Measurements from ENCODE around the gene NFIA.

The NFIA gene

GRCh38 chr1:61419657-61420056 is 337.3 kb downstream of the NFIA start:
- no peak for DNase-seq

DNA sequence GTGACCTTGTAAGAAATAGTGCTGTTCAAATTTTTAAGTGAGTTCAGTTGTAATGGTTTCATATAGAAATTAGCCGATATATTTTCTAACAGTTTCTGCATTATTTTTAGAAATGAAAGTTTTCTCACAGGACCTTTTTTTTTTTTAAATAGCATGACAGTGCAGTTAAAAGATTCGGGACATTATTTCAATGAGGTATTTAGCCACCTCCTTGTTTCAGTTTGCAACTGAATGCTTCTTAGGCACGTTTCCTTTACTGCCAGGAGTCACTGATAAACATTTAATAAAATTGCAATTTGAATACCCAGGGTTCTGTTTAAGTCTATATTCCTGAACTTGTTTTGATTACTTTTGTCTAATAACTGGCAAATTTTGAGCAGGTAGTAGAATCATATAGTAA is 337.9 kb downstream of the NFIA start:
- no peak for DNase-seq

DNA sequence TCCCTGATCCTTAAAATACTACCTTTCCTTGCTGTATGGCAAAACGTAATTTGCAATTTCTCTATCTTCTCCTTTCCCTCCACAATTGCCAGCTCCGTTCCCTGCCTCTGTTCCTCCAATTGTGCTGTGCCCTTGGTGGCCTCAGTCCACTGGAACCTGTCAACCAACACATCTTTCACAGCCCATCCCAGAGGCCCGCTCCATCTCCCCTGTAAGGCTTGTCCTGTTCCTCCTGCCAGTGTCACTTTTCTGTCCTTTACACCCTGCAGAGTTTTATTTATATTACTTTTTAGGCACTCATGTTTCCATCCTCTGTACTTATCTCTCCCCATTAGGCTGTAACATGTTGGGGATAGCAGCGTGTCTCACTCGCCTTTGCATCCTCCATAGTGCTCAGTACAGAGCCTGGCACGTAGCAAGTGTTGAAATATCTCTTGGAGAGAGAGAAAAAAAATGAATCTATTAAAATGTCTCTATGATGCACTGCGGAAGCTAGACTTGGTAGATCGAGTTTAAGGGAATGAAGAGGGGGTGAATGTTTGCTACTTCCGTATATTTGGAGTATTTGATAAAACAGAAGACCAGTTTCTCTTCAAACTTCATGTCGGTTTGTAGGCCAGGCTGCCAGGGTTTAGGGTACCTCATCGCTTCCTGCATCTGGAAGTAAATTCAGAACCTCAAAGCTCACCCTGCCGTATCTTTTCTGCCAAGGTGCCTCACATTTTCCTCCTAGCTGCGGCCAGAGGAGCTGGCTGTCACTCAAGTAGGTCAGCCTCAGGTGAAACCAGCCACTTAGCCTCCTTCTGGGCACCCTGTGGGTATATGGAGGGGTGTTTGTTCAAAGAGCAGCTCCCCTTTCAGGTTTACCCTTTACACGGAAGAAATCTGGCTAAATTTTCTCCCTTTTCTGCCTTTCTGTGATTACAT is 338.8 kb downstream of the NFIA start:
- DNase-seq = no peak

GRCh38 chr1:61423643-61424042 is 341.3 kb downstream of the NFIA start:
- DNase-seq = no peak

DNA sequence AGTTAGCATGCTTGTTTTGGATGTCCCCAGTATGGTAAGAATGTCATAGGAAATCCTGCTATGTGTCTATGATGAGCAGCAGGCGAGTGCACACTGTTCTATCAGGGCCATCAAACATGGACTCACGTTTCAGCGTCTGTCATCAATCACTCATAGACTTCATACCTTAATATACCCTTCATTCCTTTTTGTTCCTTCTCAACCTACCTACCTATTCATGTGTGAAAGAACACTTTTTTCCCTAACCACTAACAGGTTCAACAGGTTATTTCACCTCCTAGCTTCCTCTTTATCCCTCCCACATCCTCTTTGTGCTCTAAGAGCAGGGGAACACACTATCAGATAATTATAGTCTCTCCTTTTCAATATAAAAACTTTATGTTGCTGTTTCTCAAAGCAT is 342.0 kb downstream of the NFIA start:
- DNase-seq = no peak

DNA sequence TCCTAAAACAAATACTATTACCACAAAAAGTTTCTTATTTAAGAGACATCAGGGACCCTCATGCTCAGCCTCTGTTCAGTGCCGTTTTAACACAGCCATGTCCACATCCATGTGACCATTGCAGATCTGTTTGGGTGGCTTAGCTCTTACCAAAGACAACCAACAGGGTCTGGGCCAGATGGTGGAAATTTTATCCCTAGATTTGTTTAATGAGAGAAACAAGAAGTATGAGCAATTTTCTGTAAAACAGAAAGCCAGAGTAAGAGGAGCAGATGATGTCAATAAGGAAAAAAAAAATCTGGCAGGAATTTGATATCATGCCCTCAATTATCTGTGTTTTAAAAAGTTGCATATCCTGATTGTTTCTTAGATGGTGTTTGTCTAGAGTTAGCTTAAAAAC is 342.7 kb downstream of the NFIA start:
- DNase-seq = no peak

GRCh38 chr1:61426254-61426653 is 343.9 kb downstream of the NFIA start:
- DNase-seq = no peak

- no peak for DNase-seq
Measured at GRCh38 chr1:61426885-61427284, 344.5 kb downstream of the NFIA start.

GRCh38 chr1:61427510-61427909 is 345.1 kb downstream of the NFIA start:
- no peak for DNase-seq

DNA sequence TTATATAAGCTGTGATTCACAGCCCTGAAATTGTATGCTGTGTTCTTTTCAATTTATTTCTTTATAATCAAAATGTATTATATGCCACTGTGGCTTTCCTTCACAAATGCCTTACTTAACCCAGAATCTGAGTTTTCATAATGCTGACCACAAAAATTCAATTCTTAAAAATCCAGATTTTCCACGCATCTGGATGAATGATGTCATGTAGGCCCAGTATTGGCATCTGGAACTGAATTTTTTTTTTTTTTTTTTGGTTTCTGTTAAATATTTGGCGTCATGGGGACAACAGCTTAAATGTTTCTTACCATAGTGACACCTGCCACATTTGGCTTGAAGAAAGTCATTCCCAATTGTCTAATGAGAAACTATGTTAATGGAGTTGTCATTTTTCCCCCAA is 345.8 kb downstream of the NFIA start:
- no peak for DNase-seq

DNA sequence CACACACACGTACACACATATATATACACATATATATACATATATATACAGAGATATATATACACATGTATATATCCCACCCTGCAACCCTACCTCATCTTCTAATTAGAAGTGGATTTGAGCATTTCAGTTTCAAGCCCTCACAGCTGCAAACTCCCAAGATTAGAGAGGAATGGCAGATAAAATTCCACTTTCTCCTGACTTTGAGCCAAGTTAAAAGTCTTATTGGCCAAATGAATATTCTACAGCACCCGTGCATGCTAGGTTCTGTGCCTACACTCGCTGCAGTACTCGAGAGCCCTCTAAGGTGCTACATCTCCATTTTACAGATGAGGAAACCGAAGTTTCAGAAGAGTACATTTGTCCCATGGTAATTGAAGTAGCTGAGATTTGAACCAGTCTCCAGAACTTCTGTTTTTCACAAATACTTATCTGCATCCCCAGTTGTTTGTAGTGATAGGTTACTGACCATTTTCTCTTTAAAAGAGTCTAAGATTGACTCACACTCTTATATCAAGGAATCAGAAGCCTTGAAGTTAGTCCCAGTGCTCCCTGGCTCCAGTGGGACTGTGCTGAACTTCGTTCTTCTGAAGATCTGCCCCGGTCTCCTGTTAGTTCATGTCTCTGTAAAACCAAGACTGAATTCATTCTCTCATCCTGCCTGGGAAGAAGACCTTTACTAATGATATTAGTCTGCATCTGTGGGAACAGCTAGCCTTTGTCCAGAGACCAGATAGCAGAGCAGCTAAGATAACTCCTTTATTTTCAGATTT is 350.4 kb downstream of the NFIA start:
- DNase-seq = no peak

DNA sequence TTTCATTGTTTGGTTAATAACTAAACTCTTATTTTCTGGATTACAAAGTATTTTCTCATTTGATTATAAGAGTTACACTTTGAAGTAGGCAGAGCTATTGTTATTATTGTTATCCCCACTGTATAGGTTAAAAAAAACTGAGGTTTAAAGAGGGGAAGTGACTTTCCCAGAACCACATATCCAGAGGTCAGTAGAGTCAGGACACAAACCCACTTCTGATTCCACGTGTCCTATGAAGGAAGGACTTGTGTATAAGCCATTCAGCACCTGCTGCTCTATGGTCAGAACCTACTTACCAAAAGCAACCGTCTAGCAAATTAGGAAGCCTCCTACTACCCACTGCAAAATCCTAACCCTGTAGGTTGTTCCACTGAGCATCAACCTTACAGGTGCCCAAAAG is 351.3 kb downstream of the NFIA start:
- no peak for DNase-seq

GRCh38 chr1:61434276-61434675 is 351.9 kb downstream of the NFIA start:
- DNase-seq = no peak

DNA sequence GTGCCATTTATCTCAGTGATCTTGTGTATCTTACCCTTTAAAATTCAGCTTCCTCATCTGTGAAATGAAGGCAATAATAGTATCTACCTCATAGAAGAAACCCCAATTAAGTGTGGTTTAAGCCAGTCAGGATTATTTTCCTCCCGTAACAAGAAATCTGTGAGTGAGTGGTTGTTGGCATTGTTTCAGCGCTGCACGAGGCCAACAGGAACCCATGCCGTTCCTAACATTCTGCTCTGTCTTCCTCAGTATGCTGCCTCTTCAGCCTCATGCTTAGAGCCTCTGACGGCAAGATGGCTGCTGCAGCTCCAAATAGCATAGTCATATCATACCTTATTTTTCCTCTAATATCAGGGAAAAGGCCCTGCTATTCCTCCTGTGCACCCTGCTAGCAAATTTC is 352.9 kb downstream of the NFIA start:
- no peak for DNase-seq

DNA sequence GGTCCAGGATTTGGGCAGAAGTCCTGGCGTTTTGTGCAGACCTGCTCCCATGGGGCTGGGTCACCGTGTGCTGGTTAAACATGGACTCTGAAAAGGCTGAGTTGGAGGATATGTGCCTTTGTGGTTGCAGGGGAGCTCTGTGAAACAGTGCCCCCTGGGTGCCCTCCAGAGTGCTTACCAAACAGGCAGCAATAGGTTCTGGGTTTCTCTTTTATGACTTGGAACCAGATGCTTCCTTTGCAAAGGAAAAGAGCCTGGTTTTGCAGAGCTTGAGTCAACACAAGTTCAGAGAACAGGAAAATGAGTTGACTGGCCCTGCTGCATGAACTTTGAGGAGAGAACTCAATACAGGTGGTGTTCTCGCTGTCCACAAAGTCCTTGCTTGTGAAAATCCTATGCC is 353.7 kb downstream of the NFIA start:
- DNase-seq = no peak

GRCh38 chr1:61436491-61437120 is 354.2 kb downstream of the NFIA start:
- DNase-seq = no peak

DNA sequence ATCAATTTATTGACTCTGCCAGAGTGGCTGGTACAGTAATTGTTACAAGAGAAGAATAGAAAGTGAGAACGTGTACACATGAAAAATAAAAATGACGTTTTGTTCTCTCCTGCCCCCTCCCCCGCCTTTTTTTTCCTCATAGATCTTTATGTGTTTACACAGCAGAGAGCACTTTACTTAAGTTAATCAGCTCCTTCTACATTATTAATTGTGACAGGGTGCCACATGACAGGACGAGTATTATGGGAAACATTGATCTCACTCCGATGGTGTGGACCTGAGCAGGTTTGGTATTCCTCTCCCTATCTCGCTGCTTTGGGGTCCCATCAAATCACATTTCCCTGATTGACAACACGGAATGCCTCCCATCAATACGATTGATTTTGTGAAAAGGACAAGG is 356.9 kb downstream of the NFIA start:
- no peak for DNase-seq

DNA sequence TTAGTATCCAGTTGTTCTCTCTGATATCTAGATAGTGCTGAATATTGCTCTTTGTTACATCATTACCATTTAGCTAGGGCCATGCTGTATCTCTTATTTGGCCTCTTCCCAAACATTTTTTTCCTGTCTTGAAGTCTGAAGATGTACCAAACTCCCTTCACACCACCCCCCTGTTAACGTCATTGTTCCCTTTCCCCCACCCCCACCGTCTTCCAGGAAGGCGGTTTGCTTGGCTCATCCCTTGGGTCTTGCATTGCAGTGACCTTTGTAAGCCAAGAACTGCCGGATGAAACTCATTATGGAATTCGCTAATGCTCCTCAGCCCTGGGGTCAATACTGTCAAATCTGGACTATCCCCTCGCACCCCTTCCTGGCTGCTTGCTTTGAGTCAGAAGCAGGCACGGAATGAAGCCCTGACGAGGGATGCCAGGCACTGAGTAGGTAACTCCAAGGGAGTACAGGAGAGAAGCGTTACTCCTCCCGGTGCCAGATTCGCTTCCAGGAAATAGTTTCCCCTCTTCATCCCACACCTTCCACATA is 359.4 kb downstream of the NFIA start:
- DNase-seq = no peak

DNA sequence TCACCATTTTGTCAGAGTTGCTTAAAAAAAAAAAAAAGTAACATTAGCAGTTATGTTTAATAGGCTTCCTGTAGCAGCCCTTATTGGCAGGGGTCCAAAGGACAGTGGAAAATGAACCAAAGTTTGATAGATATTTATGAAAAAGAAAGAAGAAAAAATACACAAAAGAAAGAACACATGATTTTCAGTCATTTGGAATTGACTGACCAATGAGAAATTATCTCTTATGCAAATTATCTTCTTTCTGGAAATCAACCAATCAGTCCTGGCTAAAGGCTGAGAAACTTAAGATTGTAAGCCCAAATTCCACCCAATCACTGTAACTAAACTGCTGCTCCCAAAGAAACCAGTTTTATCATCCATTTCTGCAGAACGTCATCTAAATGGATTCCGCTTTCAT is 360.2 kb downstream of the NFIA start:
- no peak for DNase-seq

GRCh38 chr1:61444288-61444687 is 361.9 kb downstream of the NFIA start:
- DNase-seq = no peak

- DNase-seq = no peak
Measured at GRCh38 chr1:61445269-61445825, 363.0 kb downstream of the NFIA start.

- no peak for DNase-seq
Measured at GRCh38 chr1:61446531-61446991, 364.2 kb downstream of the NFIA start.

All from stimulated activated naive CD4-positive, alpha-beta T cell (primary cell).